Esophagus muscularis mucosa (tissue), 3 donors: Measurements from ENCODE around the gene KAZN.

Source experiments
- CTCF ChIP-seq, 3 experiments: fragments of 200-600 bp in 2 of 3; fragments of 450-650 bp in 1 of 3; sonication (generic) in 2 of 3; IDR thresholded peaks; one replicate each; pipeline ENCODE4 v1.5.1; 2017 to 2019; ENCODE audit warnings: antibody characterized with exemption in 3 of 3, mild to moderate bottlenecking in 2 of 3, moderate library complexity in 1 of 3
- EP300 ChIP-seq: sonication (generic); formaldehyde crosslinking; IDR thresholded peaks from one replicate; pipeline ENCODE4 v1.6.1; 2017; ENCODE audit warnings: antibody characterized with exemption

- TF ChIP-seq EP300 (no peak), CTCF (IDR thresholded peaks at IDR 0.05) (no peak)
Measured at GRCh38 chr1:15090373-15090772, 491.9 kb downstream of the KAZN start.
